HFFc6 (cell line): Measurements from ENCODE around the gene SLC22A25. TPM values are rescaled to one million over a fixed set of nuclear protein-coding genes. Genes with fewer than 3 reads are reported as not detected.

Experiments used
- DNase-seq: peaks from one replicate; pipeline ENCODE4 v3.0.0-alpha.2; 2018
- H3K27ac Mint-ChIP-seq: 2 replicates; pipeline ENCODE4 v1.8.0; 2020; ENCODE audit warnings: mild to moderate bottlenecking, mixed read lengths
- H3K27me3 Mint-ChIP-seq: 2 replicates; pipeline ENCODE4 v1.8.0; 2021; ENCODE audit warnings: mild to moderate bottlenecking, moderate library complexity, mixed read lengths; ENCODE audit not compliant: insufficient read depth
- H3K36me3 Mint-ChIP-seq: 2 replicates; pipeline ENCODE4 v1.8.0; 2021; ENCODE audit warnings: low read depth, mixed read lengths
- H3K4me1 Mint-ChIP-seq: 2 replicates; pipeline ENCODE4 v1.8.0; 2020; ENCODE audit warnings: low read depth, mixed read lengths
- H3K4me3 Mint-ChIP-seq: 2 replicates; pipeline ENCODE4 v1.8.0; 2020; ENCODE audit warnings: mild to moderate bottlenecking, moderate library complexity, mixed read lengths
- H3K9me3 Mint-ChIP-seq: 2 replicates; pipeline ENCODE4 v1.8.0; 2020; ENCODE audit warnings: mild to moderate bottlenecking, mixed read lengths
- long read RNA-seq: library from polyadenylated mRNA; unstranded; transcript quantifications from one replicate; pipeline ENCODE4 v2.0.0, GENCODE V29; 2019
- total RNA-seq, 6 experiments: library from RNA; stranded (reverse); fragmentation: NEBNext Ultra II Directional; extraction: Animal tissue kit (Norgen Biotek cat#: 25700); gene quantifications; 2 replicates in 1 of 6; 3 replicates in 5 of 6; pipeline ENCODE4 v1.2.3, GENCODE V29; 2021
- TF ChIP-seq, protein P1 (sequence below): fragments of 200-600 bp; sonication (generic); IDR thresholded peaks from 2 replicates; pipeline ENCODE4 v1.5.0; 2021; ENCODE audit warnings: antibody characterized with exemption, mild to moderate bottlenecking

SLC22A25 gene
- total RNA-seq = not detected
- long read RNA-seq = 0 reads

DNA sequence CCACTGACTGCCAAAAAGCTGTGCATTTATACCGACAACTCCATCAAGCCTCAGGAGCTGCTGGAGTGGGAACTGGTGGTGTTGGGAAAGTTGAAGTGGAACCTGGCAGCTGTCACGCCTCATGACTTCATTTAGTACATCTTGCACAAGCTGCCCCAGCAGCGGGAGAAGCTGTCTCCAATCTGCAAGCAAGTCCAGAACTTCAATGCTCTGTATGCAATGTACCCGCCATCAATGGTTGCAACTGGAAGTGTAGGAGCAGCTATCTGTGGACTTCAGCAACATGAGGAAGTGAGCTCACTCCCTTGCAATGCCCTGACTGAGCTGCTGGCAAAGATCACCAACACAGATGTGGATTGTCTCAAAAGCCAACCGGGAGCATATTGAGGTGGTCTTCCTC lies at the start of gene SLC22A25:
Gene SLC22A25, minus strand, starts transcription at position 67 of the 400 bp plus-strand sequence. CDS start 13,947 bp downstream, outside the sequence.
- Mint-ChIP-seq H3K4me1 (no peaks in the 10 kb centered on the region), H3K27ac (no peak within 1 kb of the TSS), H3K36me3 (no peaks in the 10 kb centered on the region), H3K4me3 (no peak within 1 kb of the TSS), H3K9me3 (no peaks in the 10 kb centered on the region), H3K27me3 (peaks cover 7% of the 10 kb centered on the region; the same call in 1 of the 2 replicates)
- TF ChIP-seq, protein P1, sequence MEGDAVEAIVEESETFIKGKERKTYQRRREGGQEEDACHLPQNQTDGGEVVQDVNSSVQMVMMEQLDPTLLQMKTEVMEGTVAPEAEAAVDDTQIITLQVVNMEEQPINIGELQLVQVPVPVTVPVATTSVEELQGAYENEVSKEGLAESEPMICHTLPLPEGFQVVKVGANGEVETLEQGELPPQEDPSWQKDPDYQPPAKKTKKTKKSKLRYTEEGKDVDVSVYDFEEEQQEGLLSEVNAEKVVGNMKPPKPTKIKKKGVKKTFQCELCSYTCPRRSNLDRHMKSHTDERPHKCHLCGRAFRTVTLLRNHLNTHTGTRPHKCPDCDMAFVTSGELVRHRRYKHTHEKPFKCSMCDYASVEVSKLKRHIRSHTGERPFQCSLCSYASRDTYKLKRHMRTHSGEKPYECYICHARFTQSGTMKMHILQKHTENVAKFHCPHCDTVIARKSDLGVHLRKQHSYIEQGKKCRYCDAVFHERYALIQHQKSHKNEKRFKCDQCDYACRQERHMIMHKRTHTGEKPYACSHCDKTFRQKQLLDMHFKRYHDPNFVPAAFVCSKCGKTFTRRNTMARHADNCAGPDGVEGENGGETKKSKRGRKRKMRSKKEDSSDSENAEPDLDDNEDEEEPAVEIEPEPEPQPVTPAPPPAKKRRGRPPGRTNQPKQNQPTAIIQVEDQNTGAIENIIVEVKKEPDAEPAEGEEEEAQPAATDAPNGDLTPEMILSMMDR = no peak
- DNase-seq = no peak

GRCh38 chr11:63290285-63290684 lies 46.9 kb upstream of the SLC22A25 start:
- Mint-ChIP-seq H3K27ac (no peak overlapping the region), H3K4me1 (no peaks in the 10 kb centered on the region), H3K9me3 (peaks cover 18% of the 10 kb centered on the region), H3K27me3 (peaks cover 2% of the 10 kb centered on the region; the same call in 1 of the 2 replicates), H3K4me3 (no peak overlapping the region), H3K36me3 (no peaks in the 10 kb centered on the region)
- TF ChIP-seq, protein P1 = no peak
- DNase-seq = no peak

- H3K36me3 Mint-ChIP-seq = no peaks in the 10 kb centered on the region
- no peak for DNase-seq
- no peaks in the 10 kb centered on the region for H3K4me1 Mint-ChIP-seq
- H3K27me3 Mint-ChIP-seq = peaks cover 2% of the 10 kb centered on the region; the same call in 1 of the 2 replicates
- H3K9me3 Mint-ChIP-seq = peaks cover 12% of the 10 kb centered on the region
- no peak overlapping the region for H3K27ac Mint-ChIP-seq
- no peak overlapping the region for H3K4me3 Mint-ChIP-seq
- TF ChIP-seq, protein P1 = no peak
Measured at GRCh38 chr11:63289658-63290057, 46.3 kb upstream of the SLC22A25 start.

DNA sequence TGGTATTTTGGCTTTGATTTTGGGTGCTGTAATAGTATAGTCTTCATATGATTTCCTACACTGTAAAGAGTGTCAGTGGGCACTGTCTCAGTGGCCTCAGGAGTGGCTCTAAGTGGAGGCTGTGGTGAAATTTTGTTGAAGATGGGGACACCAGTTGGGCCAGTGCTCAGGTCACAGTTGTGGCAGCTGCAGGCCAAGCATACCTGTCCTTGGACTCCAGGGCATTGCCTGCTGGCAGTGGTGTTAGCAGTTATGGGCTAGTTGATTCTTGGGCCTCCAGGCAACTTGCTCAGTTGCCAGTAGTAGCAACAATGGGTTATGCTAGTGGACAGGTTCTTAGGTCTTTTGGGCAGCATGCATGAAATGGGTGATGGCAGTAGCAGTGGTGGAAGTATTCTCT lies 39.2 kb upstream of the SLC22A25 start:
- no peaks in the 10 kb centered on the region for H3K27me3 Mint-ChIP-seq
- H3K4me3 Mint-ChIP-seq = no peak overlapping the region
- H3K4me1 Mint-ChIP-seq = no peaks in the 10 kb centered on the region
- H3K9me3 Mint-ChIP-seq = peaks cover 3% of the 10 kb centered on the region; the same call in 1 of the 2 replicates
- no peak overlapping the region for H3K27ac Mint-ChIP-seq
- TF ChIP-seq, protein P1 = no peak
- no peak for DNase-seq
- H3K36me3 Mint-ChIP-seq = no peaks in the 10 kb centered on the region

DNA sequence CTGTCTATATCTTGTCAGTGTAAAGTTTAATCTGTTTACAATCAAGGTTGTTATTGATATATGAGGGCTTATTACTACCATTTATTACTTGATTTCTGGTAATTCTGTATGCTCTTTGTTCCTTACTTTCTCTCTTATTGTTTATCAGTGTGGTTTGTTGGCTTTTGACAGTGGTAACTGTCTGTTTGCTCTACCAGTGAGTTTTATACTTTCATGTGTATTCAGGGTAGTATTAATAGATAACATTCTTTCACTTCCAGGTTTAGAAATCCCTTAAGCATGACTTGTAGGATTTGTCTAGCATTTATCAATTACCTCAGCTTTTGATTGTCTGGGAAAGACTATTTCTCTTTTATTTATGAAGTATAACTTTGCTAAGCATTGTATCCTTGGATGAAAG lies 37.5 kb upstream of the SLC22A25 start:
- TF ChIP-seq, protein P1 = no peak
- Mint-ChIP-seq H3K27me3 (no peaks in the 10 kb centered on the region), H3K36me3 (no peaks in the 10 kb centered on the region), H3K27ac (no peak overlapping the region), H3K9me3 (no peaks in the 10 kb centered on the region), H3K4me3 (no peak overlapping the region), H3K4me1 (no peaks in the 10 kb centered on the region)
- no peak for DNase-seq
